SJCRH30 (cell line): Measurements from ENCODE around the gene CR1. TPM values are rescaled to one million over a fixed set of nuclear protein-coding genes. Genes with fewer than 3 reads are reported as not detected.
"Not testable (repeated sequence)": the region's sequence is repeated elsewhere in the genome, so short reads cannot be mapped to it uniquely, and the experiment has no call there.

Source experiments
- DNase-seq, 2 experiments: peaks; one replicate each; pipeline ENCODE4 v3.0.0-alpha.2; 2015 to 2020
- H3K27ac ChIP-seq: fragments of 250-450 bp; sonication (Bioruptor Pico); 2 replicates; pipeline ENCODE4 v1.5.1; 2020; ENCODE audit warnings: mild to moderate bottlenecking, moderate library complexity
- H3K27me3 ChIP-seq: fragments of 250-450 bp; sonication (Bioruptor Pico); 2 replicates; pipeline ENCODE4 v1.5.1; 2020; ENCODE audit warnings: mild to moderate bottlenecking, moderate library complexity
- H3K36me3 ChIP-seq: fragments of 250-450 bp; sonication (Bioruptor Pico); 2 replicates; pipeline ENCODE4 v1.5.1; 2020; ENCODE audit warnings: mild to moderate bottlenecking, moderate library complexity
- H3K4me1 ChIP-seq: fragments of 250-450 bp; sonication (Bioruptor Pico); 2 replicates; pipeline ENCODE4 v1.5.1; 2020; ENCODE audit warnings: mild to moderate bottlenecking, moderate library complexity
- H3K4me3 ChIP-seq: fragments of 250-450 bp; sonication (Bioruptor Pico); 2 replicates; pipeline ENCODE4 v1.5.1; 2020; ENCODE audit warnings: mild to moderate bottlenecking, moderate library complexity
- H3K9me3 ChIP-seq: fragments of 250-450 bp; sonication (Bioruptor Pico); replicated peaks from 2 replicates; pipeline ENCODE4 v1.5.1; 2020; ENCODE audit warnings: mild to moderate bottlenecking, moderate library complexity
- total RNA-seq: library from RNA; depleted of rRNA; stranded (reverse); fragments of >200 nt; shearing (Covaris generic); gene quantifications from 2 replicates; pipeline ENCODE4 v1.2.3, GENCODE V29; 2014; rRNA removed

CR1 gene
- total RNA-seq, 1 experiment from 2014 or later, result 0.16 TPM

DNA sequence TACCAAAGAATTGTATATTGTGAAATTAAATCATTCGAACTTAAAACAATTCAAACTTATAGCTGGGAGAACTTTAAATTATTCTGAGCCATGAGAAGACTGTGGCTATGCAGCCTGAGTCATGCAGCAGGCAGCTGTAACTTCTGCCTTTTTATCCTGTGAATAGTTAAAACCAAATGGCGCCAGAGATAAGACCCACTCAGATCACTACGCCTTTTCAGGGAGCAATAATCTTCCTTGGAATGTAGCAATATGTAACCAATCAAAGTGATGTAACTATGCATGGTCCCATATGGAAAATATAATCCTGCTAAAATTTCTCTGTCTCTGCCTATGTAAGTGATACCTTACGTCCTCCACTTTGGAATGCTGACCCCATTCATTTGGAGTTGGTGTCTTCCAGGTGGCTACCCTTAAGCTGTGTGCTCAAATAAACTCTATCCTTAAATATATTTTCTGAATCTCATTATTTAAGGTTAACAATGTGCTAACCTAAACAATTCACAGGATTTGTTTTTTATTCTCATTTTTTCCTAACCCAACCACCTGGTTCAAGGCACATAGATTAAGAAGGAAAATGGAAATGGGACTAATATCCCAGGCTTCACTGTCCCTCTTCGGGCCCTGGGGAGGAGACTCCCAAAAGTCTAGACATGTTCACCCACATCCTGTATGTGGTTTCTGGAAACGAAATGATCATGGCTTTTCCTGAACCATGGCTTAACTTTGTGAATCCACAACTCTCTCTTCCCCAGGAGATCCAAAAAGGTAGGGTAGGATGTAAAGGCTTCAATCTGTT lies 184.8 kb downstream of the CR1 start:
- H3K27ac ChIP-seq, result peak overlapping the region; percentile 88
- not testable (repeated sequence) for H3K4me3 ChIP-seq, H3K9me3 ChIP-seq, H3K27me3 ChIP-seq, H3K36me3 ChIP-seq
- DNase-seq, result peak; percentile 74 to 75
- H3K4me1 ChIP-seq, result peaks cover 32% of the 10 kb centered on the region

DNA sequence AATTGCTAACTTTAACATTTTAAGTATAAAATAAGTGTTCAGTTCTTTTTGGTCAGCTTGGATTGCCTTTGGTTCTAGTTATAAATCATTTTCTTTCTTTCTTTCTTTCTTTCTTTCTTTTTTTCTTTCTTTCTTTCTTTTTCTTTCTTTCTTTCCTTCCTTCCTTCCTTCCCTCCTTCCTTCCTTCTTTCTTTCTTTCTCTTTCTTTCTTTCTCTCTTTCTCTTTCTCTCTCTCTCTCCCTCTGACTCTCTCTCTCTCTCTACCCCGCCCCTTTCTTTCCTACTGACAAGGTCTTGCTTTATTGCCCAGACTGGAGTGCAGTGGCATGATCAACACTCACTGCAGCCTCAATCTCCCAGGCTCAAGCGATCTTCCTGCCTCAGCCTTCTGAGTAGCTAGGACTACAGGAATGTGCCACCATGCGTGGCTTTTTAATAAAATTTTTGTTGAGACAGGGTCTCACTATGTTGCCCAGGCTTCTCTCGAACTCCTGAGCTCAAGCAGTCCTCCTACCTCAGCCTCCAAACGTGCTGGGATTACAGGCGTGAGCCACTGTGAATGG lies 187.0 kb downstream of the CR1 start:
- not testable (repeated sequence) for H3K27ac ChIP-seq, H3K36me3 ChIP-seq, H3K9me3 ChIP-seq, DNase-seq, H3K4me3 ChIP-seq, H3K27me3 ChIP-seq
- peaks cover 32% of the 10 kb centered on the region for H3K4me1 ChIP-seq

DNA sequence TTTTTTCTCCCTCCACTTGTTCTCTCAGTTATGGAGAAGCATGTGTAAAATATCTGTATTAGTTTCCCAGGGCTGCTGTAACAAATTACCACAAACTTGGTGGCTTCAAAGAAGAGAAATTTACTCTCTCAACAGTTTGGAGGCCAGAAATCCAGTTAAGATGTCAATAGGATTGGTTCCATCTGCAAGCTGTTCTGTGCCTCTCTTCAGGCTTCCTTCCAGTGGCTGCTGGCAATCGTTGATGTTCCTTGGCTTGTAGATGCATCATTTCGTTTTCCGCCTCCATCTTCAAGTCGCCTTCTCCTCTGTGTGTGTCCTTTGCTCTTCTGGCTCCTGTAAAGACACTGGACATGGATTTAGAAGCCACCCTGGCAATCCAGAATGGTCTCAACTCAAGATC lies 194.6 kb downstream of the CR1 start:
- not testable (repeated sequence) for H3K4me1 ChIP-seq, DNase-seq, H3K36me3 ChIP-seq, H3K9me3 ChIP-seq, H3K27ac ChIP-seq, H3K4me3 ChIP-seq, H3K27me3 ChIP-seq

GRCh38 chr1:207691010-207691409 lies 195.1 kb downstream of the CR1 start:
- no peak overlapping the region for H3K27ac ChIP-seq
- no peaks in the 10 kb centered on the region for H3K27me3 ChIP-seq
- no peak overlapping the region for H3K4me3 ChIP-seq
- DNase-seq, result no peak
- H3K36me3 ChIP-seq, result no peaks in the 10 kb centered on the region
- no peaks in the 10 kb centered on the region for H3K4me1 ChIP-seq
- no peaks in the 10 kb centered on the region; the same call in 1 of the 2 replicates for H3K9me3 ChIP-seq

Other genes with a start within 250 kb of the CR1 start
- gene CD55, start 174.5 kb upstream of the CR1 start, total RNA-seq, result 22.3 and 22.9 TPM in 2 replicates
- 0.03 and 0.04 TPM in 2 replicates for gene CR2, start 41.8 kb upstream of the CR1 start, total RNA-seq
- gene CR1L, start 149.0 kb downstream of the CR1 start, total RNA-seq, result not detected in 2 replicates